ENCODE data around the gene ADAT1. TPM values are rescaled to one million over a fixed set of nuclear protein-coding genes. Genes with fewer than 3 reads are reported as not detected.

The ADAT1 gene
- total RNA-seq, 1 experiment from 2014 or later = 44.2 TPM

DNA sequence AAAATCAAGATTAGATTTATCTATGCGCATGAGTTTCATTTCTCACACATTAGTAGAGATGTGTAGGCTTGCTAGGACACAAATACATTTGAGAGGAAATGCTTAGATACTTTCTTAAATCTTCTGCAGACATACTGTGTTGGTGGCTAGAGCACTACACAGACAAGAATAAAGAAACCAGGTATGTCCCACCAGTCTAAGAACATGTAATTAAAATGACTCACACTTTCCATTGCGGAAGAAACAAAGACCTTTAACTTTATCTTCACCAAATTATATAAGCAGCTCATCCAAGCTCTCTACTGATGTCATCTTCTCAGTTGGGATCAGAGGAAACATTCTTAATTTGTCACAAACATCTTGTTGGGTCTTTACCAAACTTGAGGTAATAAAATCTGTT is 44.4 kb downstream of the ADAT1 start:
- no peak for TF ChIP-seq SRF (IDR thresholded peaks at IDR 0.05; ENCODE audit: low read depth)
- TF ChIP-seq, protein P1, sequence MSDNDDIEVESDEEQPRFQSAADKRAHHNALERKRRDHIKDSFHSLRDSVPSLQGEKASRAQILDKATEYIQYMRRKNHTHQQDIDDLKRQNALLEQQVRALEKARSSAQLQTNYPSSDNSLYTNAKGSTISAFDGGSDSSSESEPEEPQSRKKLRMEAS (IDR thresholded peaks at IDR 0.05) = no peak
- TF ChIP-seq JUND (IDR thresholded peaks at IDR 0.05) = no peak
- no peak for TF ChIP-seq POLR2A (IDR thresholded peaks at IDR 0.05; ENCODE audit: borderline replicate concordance, extremely low read depth, insufficient read depth, insufficient read length)
- no peak for TF ChIP-seq ELF1 (IDR thresholded peaks at IDR 0.05; ENCODE audit: borderline replicate concordance, low read depth)
- no peak for TF ChIP-seq ZNF274 (IDR thresholded peaks at IDR 0.05; ENCODE audit: low read depth, low read length)
- no peak for TF ChIP-seq YY1 (IDR thresholded peaks at IDR 0.05; ENCODE audit: extremely low read depth, insufficient replicate concordance, low read depth, low read length)
- TF ChIP-seq, protein P2, sequence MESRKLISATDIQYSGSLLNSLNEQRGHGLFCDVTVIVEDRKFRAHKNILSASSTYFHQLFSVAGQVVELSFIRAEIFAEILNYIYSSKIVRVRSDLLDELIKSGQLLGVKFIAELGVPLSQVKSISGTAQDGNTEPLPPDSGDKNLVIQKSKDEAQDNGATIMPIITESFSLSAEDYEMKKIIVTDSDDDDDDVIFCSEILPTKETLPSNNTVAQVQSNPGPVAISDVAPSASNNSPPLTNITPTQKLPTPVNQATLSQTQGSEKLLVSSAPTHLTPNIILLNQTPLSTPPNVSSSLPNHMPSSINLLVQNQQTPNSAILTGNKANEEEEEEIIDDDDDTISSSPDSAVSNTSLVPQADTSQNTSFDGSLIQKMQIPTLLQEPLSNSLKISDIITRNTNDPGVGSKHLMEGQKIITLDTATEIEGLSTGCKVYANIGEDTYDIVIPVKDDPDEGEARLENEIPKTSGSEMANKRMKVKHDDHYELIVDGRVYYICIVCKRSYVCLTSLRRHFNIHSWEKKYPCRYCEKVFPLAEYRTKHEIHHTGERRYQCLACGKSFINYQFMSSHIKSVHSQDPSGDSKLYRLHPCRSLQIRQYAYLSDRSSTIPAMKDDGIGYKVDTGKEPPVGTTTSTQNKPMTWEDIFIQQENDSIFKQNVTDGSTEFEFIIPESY (IDR thresholded peaks at IDR 0.05; ENCODE audit: extremely low read depth, insufficient replicate concordance, low read length) = no peak
- no peak for TF ChIP-seq ZFX (IDR thresholded peaks at IDR 0.05)
- no peak for TF ChIP-seq SIN3A (IDR thresholded peaks at IDR 0.05; ENCODE audit: low read depth)
- no peak for TF ChIP-seq TCF7L2 (IDR thresholded peaks at IDR 0.05; ENCODE audit: borderline replicate concordance, extremely low read depth, insufficient read depth, insufficient read length)
- no peak for TF ChIP-seq EGR1 (IDR thresholded peaks at IDR 0.05; ENCODE audit: low read depth)
- TF ChIP-seq CBX3 (IDR thresholded peaks at IDR 0.05; ENCODE audit: low read depth) = no peak
- DNase-seq (ENCODE audit: low read depth, low spot score) = no peak
- Histone ChIP-seq H2AFZ (ENCODE audit: low read depth, low read length, poor library complexity, severe bottlenecking) (no peak overlapping the region), H3K79me2 (ENCODE audit: insufficient read depth, low read length) (no peaks in the 10 kb centered on the region), H3K9ac (ENCODE audit: low read length) (no peak overlapping the region), H3K27ac (ENCODE audit: low read depth, low read length) (no peak overlapping the region), H3K9me2 (ENCODE audit: insufficient read depth) (no peaks in the 10 kb centered on the region), H3K36me3 (ENCODE audit: control insufficient read depth in 1 of 2, insufficient read depth in 2 of 2, low read length in 2 of 2) (peaks cover 17 to 23% of the 10 kb centered on the region in 2 experiments), H3K4me3 (replicated peaks in 1 of 2; ENCODE audit: low read depth in 1 of 2, low read length in 2 of 2) (no peak overlapping the region), H3K4me1 (ENCODE audit: control insufficient read depth in 1 of 2, insufficient read depth in 2 of 2, low read length in 2 of 2) (no peaks in the 10 kb centered on the region), H3K9me3 (ENCODE audit: control insufficient read depth in 1 of 2, insufficient read depth in 1 of 2, low read depth in 1 of 2, low read length in 2 of 2) (no peaks in the 10 kb centered on the region), H3K4me2 (ENCODE audit: low read length) (no peak overlapping the region), H4K20me1 (ENCODE audit: insufficient read depth) (no peaks in the 10 kb centered on the region), H3K27me3 (ENCODE audit: insufficient read depth, low read length) (no peaks in the 10 kb centered on the region)
- ChIA-PET POLR2A (no interaction called here), CTCF (no interaction called here), RAD21 (ENCODE audit: low non-redundant PET in 1 of 2, low total read pairs in 2 of 2, uncharacterized antibody in 2 of 2, unreplicated experiment in 2 of 2) (no interaction called here)
- no peak for ATAC-seq
- no TSS peak for BruUV-seq (replicated peaks)
- intact Hi-C loops (cut with micrococcal nuclease) = no loop called here
